K562 (cell line): ENCODE measurements around the gene KLHL29. TPM values are rescaled to one million over a fixed set of nuclear protein-coding genes. Genes with fewer than 3 reads are reported as not detected.
A peak's percentile ranks its signal among the peaks of the same experiment; 100 is the strongest.

Experiments
- ATAC-seq: fragments of 200-7000 bp; cut with Tn5 transposase; 3 replicates; pipeline ENCODE4 v1.9.1; 2020; ENCODE audit warnings: moderate library complexity
- BruUV-seq: library from RNA; stranded (reverse); fragments of 400-500 nt; replicated peaks from 2 replicates; lab custom pipeline; 2021; lab: Mats Ljungman, UMichigan
- CTCF ChIA-PET: fragments of 300-600 bp; formaldehyde crosslinking; extraction: SDS; loops from one replicate; lab custom pipeline; 2021; ENCODE audit warnings: low intra/inter-chr PET ratio; lab: Yijun Ruan, JAX
- POLR2A ChIA-PET: fragments of 300-600, 350-650 bp; sonication (Branson Sonifier 250); formaldehyde crosslinking; extraction: SDS; loops from one replicate; lab custom pipeline; 2021; ENCODE audit warnings: antibody characterized with exemption, inconsistent platforms; lab: Yijun Ruan, JAX
- DNase-seq, 4 experiments: peaks; one replicate each; pipeline versions ENCODE4 v3.0.0 to v3.0.0-alpha.2; 2011 to 2018; ENCODE audit warnings: low spot score in 3 of 4, mixed read lengths in 3 of 4; ENCODE audit errors: extremely low read depth in 1 of 4
- FAIRE-seq: peaks from 2 replicates; lab custom pipeline; 2011; peaks lifted over from hg19 to GRCh38; lab: Jason Lieb, UNC
- H2AFZ ChIP-seq: 2 replicates; pipeline ENCODE4 v1.6.0; 2011; ENCODE audit warnings: low read depth, low read length, control low read depth, inconsistent platforms
- H3K27ac ChIP-seq: fragments of 200-600 bp; 3 replicates; pipeline ENCODE4 v1.8.0; 2011; ENCODE audit warnings: low read depth, mild to moderate bottlenecking, control low read depth, inconsistent platforms, low read length, moderate library complexity, mixed read lengths; ENCODE audit errors: extremely low read depth
- H3K27me3 ChIP-seq, 2 experiments: fragments of 300-600 bp in 1 of 2; 2 replicates in 1 of 2; 3 replicates in 1 of 2; pipeline versions ENCODE4 v1.6.0 to v1.8.0; 2011; ENCODE audit warnings: inconsistent platforms in 2 of 2, low read length in 2 of 2, mild to moderate bottlenecking in 1 of 2, mixed read lengths in 1 of 2, moderate library complexity in 1 of 2; ENCODE audit not compliant: control insufficient read depth in 2 of 2, insufficient read depth in 2 of 2
- H3K36me3 ChIP-seq: fragments of 300-600 bp; 3 replicates; pipeline ENCODE4 v1.8.0; 2011; ENCODE audit warnings: mild to moderate bottlenecking, low read length, inconsistent platforms; ENCODE audit not compliant: control insufficient read depth, insufficient read depth
- H3K4me1 ChIP-seq, 2 experiments: fragments of 200-600 bp in 1 of 2; replicated peaks in 1 of 2; 2 replicates in 1 of 2; 3 replicates in 1 of 2; pipeline versions ENCODE4 v1.5.1 to v1.8.0; 2011; ENCODE audit warnings: inconsistent platforms in 2 of 2, low read length in 2 of 2, mild to moderate bottlenecking in 1 of 2, mixed read lengths in 1 of 2, moderate library complexity in 1 of 2; ENCODE audit not compliant: control insufficient read depth in 2 of 2, insufficient read depth in 2 of 2
- H3K4me2 ChIP-seq: 2 replicates; pipeline ENCODE4 v1.6.1; 2011; ENCODE audit warnings: low read length, control low read depth, inconsistent platforms, mixed read lengths; ENCODE audit not compliant: insufficient read depth
- H3K4me3 ChIP-seq: fragments of 200-600 bp; sonication (generic), shearing (Covaris generic); 2 replicates; pipeline ENCODE4 v1.5.1; 2016; ENCODE audit warnings: control low read depth, inconsistent platforms
- H3K79me2 ChIP-seq: fragments of 200-600 bp; 3 replicates; pipeline ENCODE4 v1.8.0; 2011; ENCODE audit warnings: low read length, inconsistent platforms; ENCODE audit not compliant: control insufficient read depth, insufficient read depth
- H3K9ac ChIP-seq, 2 experiments: 2 replicates each; pipeline versions ENCODE4 v1.6.0 to v1.6.1; 2011; ENCODE audit warnings: low read depth in 2 of 2, low read length in 2 of 2, control low read depth in 1 of 2, inconsistent platforms in 1 of 2, mild to moderate bottlenecking in 1 of 2, mixed read lengths in 1 of 2; ENCODE audit not compliant: insufficient read depth in 1 of 2
- H3K9me1 ChIP-seq: one replicate; pipeline ENCODE4 v1.6.0; 2011; ENCODE audit warnings: inconsistent platforms, mild to moderate bottlenecking, low read length, moderate library complexity; ENCODE audit not compliant: control insufficient read depth, insufficient read depth
- H3K9me3 ChIP-seq: replicated peaks from 2 replicates; pipeline ENCODE4 v1.5.1; 2011; ENCODE audit warnings: low read depth, low read length, inconsistent platforms; ENCODE audit not compliant: control insufficient read depth, insufficient read depth
- H4K20me1 ChIP-seq: replicated peaks from 2 replicates; pipeline ENCODE4 v1.6.1; 2011; ENCODE audit warnings: low read length, inconsistent platforms, mixed read lengths; ENCODE audit not compliant: control insufficient read depth, insufficient read depth
- ETV1 ChIP-seq: fragments of 450-650 bp; conservative IDR thresholded peaks from 2 replicates; pipeline ENCODE4 v1.6.1; 2016; ENCODE audit warnings: missing genetic modification characterization, control low read depth, low read depth, missing compliant biosample characterization
- KLF6 ChIP-seq: fragments of 250-450 bp; sonication (Bioruptor Pico); IDR thresholded peaks from 2 replicates; pipeline ENCODE4 v1.4.0; 2020; ENCODE audit warnings: mild to moderate bottlenecking, moderate library complexity, borderline replicate concordance
- MEF2D ChIP-seq: conservative IDR thresholded peaks from 2 replicates; pipeline ENCODE4 v1.6.1; 2016; ENCODE audit warnings: low read depth, missing genetic modification characterization, missing compliant biosample characterization
- POLR2G ChIP-seq: fragments of 200-400 bp; formaldehyde crosslinking; IDR thresholded peaks from 2 replicates; pipeline ENCODE4 v1.6.1; 2017; ENCODE audit warnings: low read depth, mild to moderate bottlenecking, antibody characterized with exemption, low read length, moderate library complexity
- RBM14 ChIP-seq: fragments of 200-400 bp; formaldehyde crosslinking; IDR thresholded peaks from 2 replicates; pipeline ENCODE4 v1.6.1; 2018; ENCODE audit warnings: low read depth, mild to moderate bottlenecking, low read length, moderate library complexity, borderline replicate concordance; ENCODE audit not compliant: insufficient read depth
- ZNF134 ChIP-seq: fragments of 250-450 bp; sonication (Bioruptor Pico); conservative IDR thresholded peaks from 2 replicates; pipeline ENCODE4 v1.4.0; 2020
- ZNF766 ChIP-seq: fragments of 200-800 bp; sonication (Bioruptor generic); conservative IDR thresholded peaks from 2 replicates; pipeline ENCODE4 v1.6.1; 2016; ENCODE audit warnings: missing genetic modification characterization, missing compliant biosample characterization
- WGBS: fragments of 100-300 bp; shearing (Covaris generic); methylation state at CpG from one replicate; pipeline ENCODE4 v1.1.6; 2016; ENCODE audit warnings: low coverage, mixed read lengths; ENCODE audit not compliant: insufficient coverage; ENCODE audit errors: missing lambda C conversion rate; 5-methylcytosine and 5-hydroxymethylcytosine counted together
- in situ Hi-C: fragments of 300-500 bp; cut with MboI; formaldehyde crosslinking; loops from 4 replicates; pipeline ENCODE4 v1.15.0; 2018; ENCODE audit warnings: inconsistent platforms, mixed read lengths
- intact Hi-C: fragments of 100-400 bp; cut with micrococcal nuclease; formaldehyde crosslinking; loops from 2 replicates; pipeline ENCODE4 v1.14.2; 2022
- polyA plus RNA-seq, 8 experiments: library from polyadenylated mRNA; depleted of rRNA in 4 of 8; stranded (reverse) in 5 of 8; unstranded in 3 of 8; fragments of >200 nt; fragmentation: Nextera tagmentation in 2 of 8; fragmentation: Illumina TruSeq in 1 of 8; extraction: Ambion mirVana in 2 of 8; extraction: Trizol in 1 of 8; gene quantifications; 2 replicates each; pipeline versions ENCODE4 v1.2.1 to v1.2.3, GENCODE V29; 2011 to 2014; ENCODE audit warnings: inconsistent platforms in 1 of 8, missing spikeins in 1 of 8
- total RNA-seq, 7 experiments: library from RNA; depleted of rRNA in 6 of 7; stranded (reverse); fragments of >200 nt in 6 of 7; fragmentation: Illumina TruSeq in 2 of 7; extraction: Trizol in 2 of 7; gene quantifications; 2 replicates each; pipeline versions ENCODE4 v1.2.1 to v1.2.3, GENCODE V29; 2011 to 2021; ENCODE audit warnings: low replicate concordance in 1 of 7

The KLHL29 gene
- total and polyA plus RNA-seq, 9 of the 15 experiments (the other 6 are each of a cell fraction or from before 2014, with no cell fraction given) = 0.03 to 0.31 (median 0.08) TPM; not detected in 1

GRCh38 chr2:23692263-23692662 lies 307.3 kb downstream of the KLHL29 start (continued):
- TF ChIP-seq MEF2D (tag) = no peak
- TF ChIP-seq, all 486 proteins: peak for 0

DNA sequence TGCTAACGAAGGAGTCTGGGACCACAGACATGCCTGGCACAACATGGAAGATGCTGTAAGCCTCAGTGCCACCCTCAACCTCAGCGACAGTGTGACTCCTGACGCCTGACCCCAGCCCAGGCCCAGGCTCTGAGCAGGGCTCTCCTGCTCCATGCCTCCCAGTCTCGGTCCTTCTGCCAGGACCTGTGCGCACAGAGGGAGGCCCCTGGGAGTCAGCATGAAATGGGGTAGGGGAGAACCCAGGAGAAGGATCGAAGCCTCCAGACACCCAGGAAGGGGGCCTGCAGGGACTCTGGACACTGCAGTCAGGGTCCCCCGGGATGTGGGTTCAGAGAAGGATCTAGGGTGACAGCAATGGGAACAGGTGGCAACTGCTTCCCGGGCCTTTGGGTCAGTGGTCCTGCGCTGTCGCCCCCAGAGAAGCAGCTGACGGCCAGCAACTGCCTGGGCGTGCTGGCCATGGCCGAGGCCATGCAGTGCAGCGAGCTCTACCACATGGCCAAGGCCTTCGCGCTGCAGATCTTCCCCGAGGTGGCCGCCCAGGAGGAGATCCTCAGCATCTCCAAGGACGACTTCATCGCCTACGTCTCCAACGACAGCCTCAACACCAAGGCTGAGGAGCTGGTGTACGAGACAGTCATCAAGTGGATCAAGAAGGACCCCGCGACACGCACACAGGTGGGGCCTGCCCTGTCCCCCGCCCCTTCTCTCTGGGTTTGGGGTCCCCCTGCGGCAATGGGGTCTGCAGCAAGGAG lies 308.0 kb downstream of the KLHL29 start:
- H3K9ac ChIP-seq = no peak overlapping the region
- in situ Hi-C loops (no loop called here), intact Hi-C loops (no loop called here)
- H3K27ac ChIP-seq = no peak overlapping the region
- no peaks in the 10 kb centered on the region for H3K36me3 ChIP-seq
- BruUV-seq = no TSS peak
- no peak overlapping the region for H3K4me2 ChIP-seq
- no peaks in the 10 kb centered on the region for H3K79me2 ChIP-seq
- H3K4me3 ChIP-seq = no peak overlapping the region
- ChIA-PET POLR2A (no interaction called here), CTCF (no interaction called here)
- no peak for ATAC-seq
- 13% methylated on average over 28 of the region's 28 CpGs for WGBS
- peaks cover 0 to 20% of the 10 kb centered on the region in 2 experiments; a peak in 2 of 5 replicates for H3K4me1 ChIP-seq
- no peak for DNase-seq
- H2AFZ ChIP-seq = no peak overlapping the region
- no peaks in the 10 kb centered on the region for H3K9me1 ChIP-seq
- no peak for FAIRE-seq
- H3K9me3 ChIP-seq = no peaks in the 10 kb centered on the region
- H3K27me3 ChIP-seq = peaks cover 2 to 41% of the 10 kb centered on the region in 2 experiments; a peak in 3 of 5 replicates
- TF ChIP-seq ZNF766 = no peak
- no peak for TF ChIP-seq KLF6 (CRISPR knock-in tag)
- no peak for TF ChIP-seq RBM14
- 0 out of 2 replicates have a peak, but pooled peaks have one; percentile 15 for TF ChIP-seq POLR2G
- TF ChIP-seq ETV1 (tag) = no peak
- TF ChIP-seq ZNF134 = no peak
- peaks cover 10% of the 10 kb centered on the region for H4K20me1 ChIP-seq
